H9 (cell line): ENCODE data around the gene SCAMP3. TPM values are rescaled to one million over a fixed set of nuclear protein-coding genes. Genes with fewer than 3 reads are reported as not detected.

Source experiments
- DNase-seq: peaks from one replicate; pipeline ENCODE4 v3.0.0-alpha.2; 2017
- H2AFZ ChIP-seq: one replicate; pipeline ENCODE4 v1.6.1; 2013; ENCODE audit warnings: mild to moderate bottlenecking, low read length, control low read depth, moderate library complexity
- H2AK5ac ChIP-seq: 2 replicates; pipeline ENCODE4 v1.6.1; 2013; ENCODE audit warnings: low read length, control low read depth, mixed read lengths; ENCODE audit not compliant: insufficient read length
- H2BK120ac ChIP-seq: one replicate; pipeline ENCODE4 v1.6.1; 2013; ENCODE audit warnings: low read depth, mild to moderate bottlenecking, low read length, control low read depth, inconsistent platforms; ENCODE audit not compliant: poor library complexity, severe bottlenecking
- H2BK12ac ChIP-seq: 2 replicates; pipeline ENCODE4 v1.6.1; 2013; ENCODE audit warnings: low read length, control low read depth, mixed read lengths, low read depth; ENCODE audit not compliant: insufficient read length
- H2BK15ac ChIP-seq: 2 replicates; pipeline ENCODE4 v1.6.1; 2013; ENCODE audit warnings: low read depth, low read length, control low read depth
- H2BK20ac ChIP-seq: one replicate; pipeline ENCODE4 v1.6.1; 2013; ENCODE audit warnings: low read depth, mild to moderate bottlenecking, low read length, control low read depth, inconsistent platforms; ENCODE audit not compliant: poor library complexity, severe bottlenecking
- H2BK5ac ChIP-seq: 2 replicates; pipeline ENCODE4 v1.6.1; 2013; ENCODE audit warnings: low read length, control low read depth, mixed read lengths; ENCODE audit not compliant: insufficient read length
- H3K14ac ChIP-seq: 2 replicates; pipeline ENCODE4 v1.6.1; 2013; ENCODE audit warnings: low read length, control low read depth; ENCODE audit not compliant: insufficient read depth
- H3K18ac ChIP-seq: 2 replicates; pipeline ENCODE4 v1.6.1; 2013; ENCODE audit warnings: low read depth, mild to moderate bottlenecking, mixed read lengths, low read length, control low read depth; ENCODE audit not compliant: insufficient read length
- H3K23ac ChIP-seq: 2 replicates; pipeline ENCODE4 v1.6.1; 2013; ENCODE audit warnings: low read length, control low read depth, mixed read lengths, low read depth; ENCODE audit not compliant: insufficient read length
- H3K23me2 ChIP-seq: 2 replicates; pipeline ENCODE4 v1.6.1; 2013; ENCODE audit warnings: low read depth, mild to moderate bottlenecking, mixed read lengths, low read length, control low read depth; ENCODE audit not compliant: insufficient read length, poor library complexity, severe bottlenecking
- H3K27ac ChIP-seq: 2 replicates; pipeline ENCODE4 v1.5.1; 2013; ENCODE audit warnings: low read length, control low read depth, mixed read lengths, low read depth; ENCODE audit not compliant: insufficient read length
- H3K27me3 ChIP-seq: 2 replicates; pipeline ENCODE4 v1.6.1; 2013; ENCODE audit warnings: low read length, control low read depth, inconsistent platforms; ENCODE audit not compliant: insufficient read depth
- H3K4ac ChIP-seq: 2 replicates; pipeline ENCODE4 v1.6.1; 2013; ENCODE audit warnings: low read depth, mild to moderate bottlenecking, control low read depth, inconsistent platforms, low read length, moderate library complexity
- H3K4me1 ChIP-seq: 2 replicates; pipeline ENCODE4 v1.6.1; 2013; ENCODE audit warnings: low read length, control low read depth, inconsistent platforms; ENCODE audit not compliant: insufficient read depth
- H3K4me2 ChIP-seq: 2 replicates; pipeline ENCODE4 v1.6.1; 2013; ENCODE audit warnings: low read length, control low read depth, mixed read lengths; ENCODE audit not compliant: insufficient read length, insufficient read depth
- H3K56ac ChIP-seq: 2 replicates; pipeline ENCODE4 v1.6.1; 2013; ENCODE audit warnings: low read depth, mild to moderate bottlenecking, mixed read lengths, low read length, control low read depth; ENCODE audit not compliant: insufficient read length
- H3K79me1 ChIP-seq: 2 replicates; pipeline ENCODE4 v1.6.1; 2013; ENCODE audit warnings: low read depth, mild to moderate bottlenecking, moderate library complexity, low read length, control low read depth, inconsistent platforms; ENCODE audit not compliant: insufficient read depth, poor library complexity, severe bottlenecking
- H3K79me2 ChIP-seq: 2 replicates; pipeline ENCODE4 v1.6.1; 2013; ENCODE audit warnings: low read length, control low read depth, inconsistent platforms; ENCODE audit not compliant: insufficient read depth
- H3K9ac ChIP-seq: 2 replicates; pipeline ENCODE4 v1.6.1; 2013; ENCODE audit warnings: low read length, control low read depth, mixed read lengths; ENCODE audit not compliant: insufficient read length; ENCODE audit errors: extremely low read depth
- H3K9me3 ChIP-seq: one replicate; pipeline ENCODE4 v1.6.1; 2013; ENCODE audit warnings: low read depth, low read length, inconsistent platforms; ENCODE audit not compliant: control insufficient read depth
- H3T11ph ChIP-seq: one replicate; pipeline ENCODE4 v1.6.1; 2013; ENCODE audit warnings: mild to moderate bottlenecking, low read length, control low read depth, inconsistent platforms
- H4K20me1 ChIP-seq: one replicate; pipeline ENCODE4 v1.6.1; 2013; ENCODE audit not compliant: control insufficient read depth, insufficient read length, insufficient read depth
- H4K5ac ChIP-seq: 2 replicates; pipeline ENCODE4 v1.6.1; 2013; ENCODE audit warnings: low read depth, mild to moderate bottlenecking, mixed read lengths, low read length, control low read depth; ENCODE audit not compliant: insufficient read length
- H4K8ac ChIP-seq: replicated peaks from 2 replicates; pipeline ENCODE4 v1.6.1; 2013; ENCODE audit warnings: low read length, control low read depth, mixed read lengths, low read depth; ENCODE audit not compliant: insufficient read length
- H4K91ac ChIP-seq: 2 replicates; pipeline ENCODE4 v1.6.1; 2013; ENCODE audit warnings: low read depth, mild to moderate bottlenecking, moderate library complexity, mixed read lengths, low read length, control low read depth; ENCODE audit not compliant: insufficient read length
- H3K27ac Mint-ChIP-seq, 3 experiments: 2 replicates in 2 of 3; 3 replicates in 1 of 3; pipeline ENCODE4 v1.8.0; 2020 to 2021; ENCODE audit warnings: mixed read lengths in 3 of 3, mild to moderate bottlenecking in 1 of 3, moderate library complexity in 1 of 3
- H3K27me3 Mint-ChIP-seq: 2 replicates; pipeline ENCODE4 v1.8.0; 2021; ENCODE audit warnings: low read depth, mild to moderate bottlenecking, moderate library complexity, mixed read lengths
- H3K36me3 Mint-ChIP-seq, 3 experiments: 2 replicates in 2 of 3; 3 replicates in 1 of 3; pipeline ENCODE4 v1.8.0; 2020 to 2021; ENCODE audit warnings: low read depth in 3 of 3, mixed read lengths in 3 of 3; ENCODE audit not compliant: insufficient read depth in 1 of 3
- H3K4me1 Mint-ChIP-seq, 2 experiments: 2 replicates each; pipeline ENCODE4 v1.8.0; 2020; ENCODE audit warnings: mixed read lengths in 2 of 2
- H3K4me3 Mint-ChIP-seq, 2 experiments: 2 replicates in 1 of 2; 3 replicates in 1 of 2; pipeline ENCODE4 v1.8.0; 2020 to 2021; ENCODE audit warnings: mild to moderate bottlenecking in 2 of 2, mixed read lengths in 2 of 2, moderate library complexity in 1 of 2
- H3K9me3 Mint-ChIP-seq, 2 experiments: 2 replicates in 1 of 2; 3 replicates in 1 of 2; pipeline ENCODE4 v1.8.0; 2020; ENCODE audit warnings: mild to moderate bottlenecking in 2 of 2, mixed read lengths in 2 of 2, moderate library complexity in 1 of 2
- WGBS: extraction: QIAGEN DNeasy Blood & Tissue Kit; methylation state at CpG from one replicate; pipeline ENCODE4 v1.1.7; 2013; ENCODE audit warnings: missing lambda C conversion rate, low lambda C conversion rate, mixed read lengths; ENCODE audit not compliant: insufficient read length; ENCODE audit errors: extremely low coverage; 5-methylcytosine and 5-hydroxymethylcytosine counted together
- long read RNA-seq: library from polyadenylated mRNA; unstranded; transcript quantifications from one replicate; pipeline ENCODE4 v2.0.0, GENCODE V29; 2020
- total RNA-seq: library from RNA; stranded (reverse); gene quantifications from 2 replicates; pipeline ENCODE4 v1.2.1, GENCODE V29; 2021
- TF ChIP-seq, protein P1 (sequence below): fragments of 200-600 bp; sonication (generic); conservative IDR thresholded peaks from 3 replicates; pipeline ENCODE4 v1.8.0; 2021; ENCODE audit warnings: antibody characterized with exemption, mild to moderate bottlenecking

The SCAMP3 gene
- 52.5 and 54.0 TPM in 2 replicates for total RNA-seq
- long read RNA-seq, transcript SCAMP3-202 (8 exons, 1,537 nt), result minor isoform, 28 of 244 reads
- long read RNA-seq, transcript SCAMP3-201 (9 exons, 1,446 nt), result major isoform, 134 of 244 reads
- long read RNA-seq, partial matches to known transcripts, result 16 of 244 reads
- long read RNA-seq, other reads (novel, unspliced or antisense), result 66 of 244 reads

DNA sequence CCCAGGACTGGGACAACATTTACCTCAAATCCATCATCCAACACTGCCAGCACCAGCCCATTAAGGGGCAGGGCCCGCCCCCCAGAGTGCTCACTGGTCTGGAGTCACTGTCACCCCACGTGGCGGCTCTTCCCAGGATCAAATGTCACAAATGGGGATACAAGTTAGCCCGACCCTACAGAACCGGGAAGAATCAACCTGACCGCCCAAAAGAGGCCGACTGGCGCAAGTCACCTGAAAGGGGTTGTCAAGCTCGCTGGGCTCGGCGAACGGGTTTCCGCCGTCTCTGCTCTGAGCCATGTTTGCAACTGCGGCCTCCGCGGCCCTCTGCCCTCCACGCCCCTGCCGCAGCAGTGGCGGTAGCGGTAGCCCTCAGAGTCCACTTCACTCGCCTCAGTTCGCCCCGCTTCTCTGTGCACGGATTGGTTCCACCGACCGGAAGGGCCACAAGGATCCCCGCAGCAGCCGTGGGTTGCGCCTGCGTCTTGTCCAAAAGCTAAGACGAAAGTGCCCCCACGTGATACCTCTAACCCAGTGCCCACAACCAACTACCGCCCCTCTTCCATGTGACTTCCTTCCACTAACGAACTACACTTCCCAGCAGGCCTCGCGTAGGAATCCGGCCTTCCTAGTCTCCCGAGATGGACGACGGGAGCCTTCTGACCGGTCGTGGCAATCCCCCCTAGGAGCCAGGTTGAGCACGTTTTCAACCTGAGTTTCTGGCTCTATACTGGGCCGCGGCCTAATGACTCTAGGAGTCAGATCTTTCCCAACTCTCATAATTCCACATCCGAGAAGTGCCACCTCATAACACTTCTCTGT, at the start of gene SCAMP3:
TSS of gene SCAMP3 (minus strand) at position 509 of the 822 bp plus-strand sequence. CDS start at position 300, 209 bp downstream.
- no peak within 1 kb of the TSS for H2BK12ac ChIP-seq
- no peak within 1 kb of the TSS for H2AFZ ChIP-seq
- no peak within 1 kb of the TSS for H4K5ac ChIP-seq
- H3K14ac ChIP-seq, result no peak within 1 kb of the TSS
- no peak within 1 kb of the TSS for H3K18ac ChIP-seq
- peak within 1 kb of the TSS; percentile 58 for H3K9ac ChIP-seq
- H3T11ph ChIP-seq, result no peak within 1 kb of the TSS
- peaks cover 2% of the 10 kb centered on the region; the same call in 1 of the 2 replicates for H3K27me3 Mint-ChIP-seq
- H2BK120ac ChIP-seq, result no peak within 1 kb of the TSS
- H3K9me3 Mint-ChIP-seq, result no peaks in the 10 kb centered on the region; a peak in 1 of 5 replicates
- H3K9me3 ChIP-seq, result no peaks in the 10 kb centered on the region
- H2BK15ac ChIP-seq, result no peak within 1 kb of the TSS; the same call in 1 of the 2 replicates
- H2BK5ac ChIP-seq, result no peak within 1 kb of the TSS
- H2BK20ac ChIP-seq, result no peak within 1 kb of the TSS
- no peak within 1 kb of the TSS for H3K4ac ChIP-seq
- TF ChIP-seq, protein P1, sequence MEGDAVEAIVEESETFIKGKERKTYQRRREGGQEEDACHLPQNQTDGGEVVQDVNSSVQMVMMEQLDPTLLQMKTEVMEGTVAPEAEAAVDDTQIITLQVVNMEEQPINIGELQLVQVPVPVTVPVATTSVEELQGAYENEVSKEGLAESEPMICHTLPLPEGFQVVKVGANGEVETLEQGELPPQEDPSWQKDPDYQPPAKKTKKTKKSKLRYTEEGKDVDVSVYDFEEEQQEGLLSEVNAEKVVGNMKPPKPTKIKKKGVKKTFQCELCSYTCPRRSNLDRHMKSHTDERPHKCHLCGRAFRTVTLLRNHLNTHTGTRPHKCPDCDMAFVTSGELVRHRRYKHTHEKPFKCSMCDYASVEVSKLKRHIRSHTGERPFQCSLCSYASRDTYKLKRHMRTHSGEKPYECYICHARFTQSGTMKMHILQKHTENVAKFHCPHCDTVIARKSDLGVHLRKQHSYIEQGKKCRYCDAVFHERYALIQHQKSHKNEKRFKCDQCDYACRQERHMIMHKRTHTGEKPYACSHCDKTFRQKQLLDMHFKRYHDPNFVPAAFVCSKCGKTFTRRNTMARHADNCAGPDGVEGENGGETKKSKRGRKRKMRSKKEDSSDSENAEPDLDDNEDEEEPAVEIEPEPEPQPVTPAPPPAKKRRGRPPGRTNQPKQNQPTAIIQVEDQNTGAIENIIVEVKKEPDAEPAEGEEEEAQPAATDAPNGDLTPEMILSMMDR, result no peak; the same call in 2 of the 3 replicates
- WGBS, result no CpG with 5 or more reads among the region's 47 CpGs
- H3K4me1 ChIP-seq, result 0 out of 2 replicates have a peak, but pooled peaks cover 3% of the 10 kb centered on the region
- no peak within 1 kb of the TSS for H4K8ac ChIP-seq
- no peaks in the 10 kb centered on the region for H3K79me2 ChIP-seq
- H3K27me3 ChIP-seq, result no peaks in the 10 kb centered on the region
- DNase-seq, result peak; percentile 98
- peak within 1 kb of the TSS; percentile 85 for H3K4me2 ChIP-seq
- H4K91ac ChIP-seq, result no peak within 1 kb of the TSS
- no peaks in the 10 kb centered on the region for H4K20me1 ChIP-seq
- no peak within 1 kb of the TSS for H2AK5ac ChIP-seq
- peak within 1 kb of the TSS; percentile 22 for H3K27ac ChIP-seq
- peaks cover 39 to 75% (median 67%) of the 10 kb centered on the region in 3 experiments; a peak in 6 of 7 replicates for H3K36me3 Mint-ChIP-seq
- H3K4me3 Mint-ChIP-seq, result peak within 1 kb of the TSS; percentile 89 to 95
- no peak within 1 kb of the TSS for H3K56ac ChIP-seq
- H3K23me2 ChIP-seq, result peaks cover 10% of the 10 kb centered on the region
- H3K79me1 ChIP-seq, result no peaks in the 10 kb centered on the region
- no peak within 1 kb of the TSS for H3K23ac ChIP-seq
- H3K27ac Mint-ChIP-seq, result peak within 1 kb of the TSS; percentile 34 to 95 (median 86)
- H3K4me1 Mint-ChIP-seq, result peaks cover 13 to 14% of the 10 kb centered on the region in 2 experiments
